ENCODE data around the gene TCF19. TPM values are rescaled to one million over a fixed set of nuclear protein-coding genes. Genes with fewer than 3 reads are reported as not detected.
"Not testable (repeated sequence)": the region's sequence is repeated elsewhere in the genome, so short reads cannot be mapped to it uniquely, and the experiment has no call there.

The TCF19 gene
- total RNA-seq, 1 donor from 2014 or later: 17.3 TPM

- Mint-ChIP-seq H3K9me3 (no peaks in the 10 kb centered on the region), H3K27ac (no peak overlapping the region), H3K4me1 (peaks cover 33% of the 10 kb centered on the region), H3K27me3 (no peaks in the 10 kb centered on the region), H3K36me3 (ENCODE audit: low read depth) (peaks cover 19% of the 10 kb centered on the region), H3K4me3 (no peak overlapping the region)
- intact Hi-C loops (cut with micrococcal nuclease): loop anchor here (2.0 kb wide), 2 partner anchors 34 to 64 kb away; partner anchors contain the start of gene TCF19
- no peak for TF ChIP-seq CTCF (IDR thresholded peaks at IDR 0.05)
- DNase-seq: no peak
- no peak for ATAC-seq (ENCODE audit: low read depth)
- CTCF ChIA-PET: interaction anchor here (0.8 to 8.4 kb wide), 6 partner anchors 51 to 187 kb away, joined by 3 to 161 read pairs (median 14); partner anchors contain the start of gene PSORS1C2
- POLR2A ChIA-PET: no interaction called here
Observed at GRCh38 chr6:31193206-31193605, 34.8 kb downstream of the TCF19 start.

GRCh38 chr6:31194061-31194834, 35.9 kb downstream of the TCF19 start:
- ChIA-PET CTCF (interaction anchor here (1.0 to 8.4 kb wide), 4 partner anchors 57 to 182 kb away, joined by 3 to 161 read pairs (median 5); no protein-coding TSS in a partner anchor), POLR2A (interaction anchor here (1.0 to 1.3 kb wide), 2 partner anchors 158 to 172 kb away, joined by 3 to 6 read pairs; no protein-coding TSS in a partner anchor)
- peak overlapping the region; percentile 36 for H3K27ac Mint-ChIP-seq
- no peaks in the 10 kb centered on the region for H3K9me3 Mint-ChIP-seq
- H3K36me3 Mint-ChIP-seq (ENCODE audit: low read depth): peaks cover 19% of the 10 kb centered on the region
- intact Hi-C loops (cut with micrococcal nuclease): no loop called here
- H3K4me3 Mint-ChIP-seq: no peak overlapping the region
- ATAC-seq (ENCODE audit: low read depth) (no peak), DNase-seq (no peak)
- no peaks in the 10 kb centered on the region for H3K27me3 Mint-ChIP-seq
- H3K4me1 Mint-ChIP-seq: peaks cover 37% of the 10 kb centered on the region
- no peak for TF ChIP-seq CTCF (IDR thresholded peaks at IDR 0.05)

- H3K4me3 Mint-ChIP-seq; H3K27ac Mint-ChIP-seq; H3K27me3 Mint-ChIP-seq; H3K9me3 Mint-ChIP-seq; DNase-seq; ATAC-seq (ENCODE audit: low read depth); intact Hi-C loops (cut with micrococcal nuclease): not testable (repeated sequence)
- peaks cover 19% of the 10 kb centered on the region for H3K36me3 Mint-ChIP-seq (ENCODE audit: low read depth)
- CTCF ChIA-PET: interaction anchor here (1.3 to 8.4 kb wide), 2 partner anchors 8 to 173 kb away, joined by 4 to 161 read pairs; no protein-coding TSS in a partner anchor
- POLR2A ChIA-PET: interaction anchor here (3.8 to 4.0 kb wide), 2 partner anchors 159 to 171 kb away, joined by 44 to 55 read pairs; no protein-coding TSS in a partner anchor
- H3K4me1 Mint-ChIP-seq: peaks cover 38% of the 10 kb centered on the region
Observed at GRCh38 chr6:31195308-31195979, 37.1 kb downstream of the TCF19 start.

- peak overlapping the region; percentile 99 for H3K27ac Mint-ChIP-seq
- peaks cover 19% of the 10 kb centered on the region for H3K36me3 Mint-ChIP-seq (ENCODE audit: low read depth)
- peaks cover 41% of the 10 kb centered on the region for H3K4me1 Mint-ChIP-seq
- POLR2A ChIA-PET: interaction anchor here (0.5 to 4.0 kb wide), 16 partner anchors 9 to 581 kb away, joined by 3 to 55 read pairs (median 6); partner anchors contain the start of genes CCHCR1, HLA-B and TCF19
- intact Hi-C loops (cut with micrococcal nuclease): loop anchor here (1.0 kb wide), 5 partner anchors 76 to 245 kb away; partner anchors contain the start of genes HLA-B and HLA-C
- H3K4me3 Mint-ChIP-seq: peak overlapping the region; percentile 96
- CTCF ChIA-PET: interaction anchor here (0.6 to 8.4 kb wide), 10 partner anchors 9 to 184 kb away, joined by 3 to 161 read pairs (median 4); no protein-coding TSS in a partner anchor
- not testable (repeated sequence) for H3K9me3 Mint-ChIP-seq; ATAC-seq (ENCODE audit: low read depth); DNase-seq; H3K27me3 Mint-ChIP-seq
Observed at GRCh38 chr6:31196251-31197022, 38.0 kb downstream of the TCF19 start.

- ChIA-PET CTCF (interaction anchor here (1.1 to 8.4 kb wide), 7 partner anchors 14 to 183 kb away, joined by 3 to 161 read pairs (median 3); no protein-coding TSS in a partner anchor), POLR2A (interaction anchor here (0.6 to 4.0 kb wide), 19 partner anchors 9 to 1136 kb away, joined by 3 to 55 read pairs (median 6); partner anchors contain the start of genes CCHCR1, HLA-B, POLR1H and TCF19)
- H3K27ac Mint-ChIP-seq: peak overlapping the region; percentile 99
- no peak for TF ChIP-seq CTCF (IDR thresholded peaks at IDR 0.05)
- no peaks in the 10 kb centered on the region for H3K27me3 Mint-ChIP-seq
- peaks cover 19% of the 10 kb centered on the region for H3K36me3 Mint-ChIP-seq (ENCODE audit: low read depth)
- ATAC-seq (ENCODE audit: low read depth): peak; percentile 78
- H3K4me1 Mint-ChIP-seq: peaks cover 49% of the 10 kb centered on the region
- peak; percentile 80 for DNase-seq
- intact Hi-C loops (cut with micrococcal nuclease): loop anchor here (1.0 kb wide), 5 partner anchors 75 to 244 kb away; partner anchors contain the start of genes HLA-B and HLA-C
- peak overlapping the region; percentile 96 for H3K4me3 Mint-ChIP-seq
- no peaks in the 10 kb centered on the region for H3K9me3 Mint-ChIP-seq
Observed at GRCh38 chr6:31197559-31198305, 39.3 kb downstream of the TCF19 start.

- DNase-seq; H3K4me3 Mint-ChIP-seq; H3K27me3 Mint-ChIP-seq; intact Hi-C loops (cut with micrococcal nuclease); H3K9me3 Mint-ChIP-seq; ATAC-seq (ENCODE audit: low read depth): not testable (repeated sequence)
- H3K4me1 Mint-ChIP-seq: peaks cover 60% of the 10 kb centered on the region
- peak overlapping the region; percentile 99 for H3K27ac Mint-ChIP-seq
- ChIA-PET POLR2A (interaction anchor here (0.6 to 4.0 kb wide), 5 partner anchors 70 to 629 kb away, joined by 4 to 55 read pairs (median 19); no protein-coding TSS in a partner anchor), CTCF (interaction anchor here (8.4 kb wide), 1 partner anchor 169 kb away, joined by 161 read pairs; no protein-coding TSS in a partner anchor)
- H3K36me3 Mint-ChIP-seq (ENCODE audit: low read depth): peaks cover 22% of the 10 kb centered on the region
Observed at GRCh38 chr6:31199105-31199452, 40.7 kb downstream of the TCF19 start.

Data from activated B cell treated with CpG ODN at 0.5 μM for 24 hours (primary cell).